HT1080 (cell line): ENCODE measurements around the gene NLRC5. TPM values are rescaled to one million over a fixed set of nuclear protein-coding genes. Genes with fewer than 3 reads are reported as not detected.
"Not testable (repeated sequence)": the region's sequence is repeated elsewhere in the genome, so short reads cannot be mapped to it uniquely, and the experiment has no call there.

Source experiments
- DNase-seq: peaks from one replicate; pipeline ENCODE4 v3.0.0-alpha.2; 2015; ENCODE audit warnings: low read depth
- total RNA-seq: library from RNA; depleted of rRNA; stranded (reverse); fragments of >200 nt; shearing (Covaris generic); gene quantifications from 2 replicates; pipeline ENCODE4 v1.2.3, GENCODE V29; 2014

Gene NLRC5
- total RNA-seq, 1 experiment from 2014 or later = 14.3 TPM

DNA sequence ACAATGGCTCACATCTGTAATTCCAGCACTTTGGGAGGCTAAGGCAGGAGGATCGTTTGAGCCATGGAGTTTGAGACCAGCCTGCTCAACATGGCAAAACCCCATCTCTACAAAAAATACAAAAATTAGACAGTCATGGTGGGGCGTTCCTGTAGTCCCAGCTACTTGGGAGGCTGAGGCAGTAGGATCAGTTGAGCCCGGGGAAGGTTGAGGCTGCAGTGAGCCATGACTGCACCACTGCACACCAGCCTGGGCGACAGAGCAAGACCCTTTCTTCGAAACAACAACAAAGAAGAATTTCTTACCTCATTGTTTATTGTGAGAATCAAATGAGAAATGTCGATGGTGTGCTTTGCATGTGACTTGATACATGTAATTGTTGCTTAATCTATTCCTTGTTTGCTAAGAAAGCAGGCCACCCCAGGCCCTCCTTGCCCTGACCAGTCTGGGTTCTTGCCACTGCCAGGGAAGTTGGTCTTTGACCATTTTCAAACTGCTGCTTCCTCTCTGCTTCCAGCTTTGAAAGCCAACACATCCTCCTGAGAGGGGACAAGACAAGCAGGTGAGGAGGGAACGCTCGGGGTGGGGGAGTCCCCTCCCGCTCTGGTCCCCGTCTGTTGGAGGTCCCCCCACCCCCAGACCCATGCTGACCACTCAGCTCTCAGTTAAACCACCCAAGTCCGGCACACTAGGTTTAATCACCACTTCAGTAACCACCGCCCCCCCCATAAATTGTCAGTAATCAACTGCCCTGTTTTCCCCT lies 55.8 kb downstream of the NLRC5 start:
- DNase-seq = no peak

GRCh38 chr16:57045694-57046381 lies 56.5 kb downstream of the NLRC5 start:
- DNase-seq = no peak

DNA sequence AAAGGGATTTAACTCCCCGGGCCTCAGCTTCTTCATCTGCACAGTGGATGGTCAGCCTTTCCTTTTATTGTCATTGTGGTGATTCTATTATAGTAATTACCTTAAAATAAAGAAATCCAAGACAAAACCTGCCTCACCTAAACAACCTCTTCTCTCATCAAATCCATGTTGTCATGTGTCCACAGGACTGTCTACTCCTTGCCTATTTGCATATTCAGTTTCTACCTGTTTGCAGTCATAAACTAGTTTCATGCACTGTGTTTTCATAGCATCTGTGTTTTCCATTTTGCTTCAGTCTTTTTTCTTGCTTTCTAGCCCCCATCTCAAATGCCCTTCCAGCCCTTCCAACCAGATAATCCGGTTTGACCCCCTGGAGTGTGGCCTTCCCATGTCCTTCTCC lies 58.7 kb downstream of the NLRC5 start:
- no peak for DNase-seq

DNA sequence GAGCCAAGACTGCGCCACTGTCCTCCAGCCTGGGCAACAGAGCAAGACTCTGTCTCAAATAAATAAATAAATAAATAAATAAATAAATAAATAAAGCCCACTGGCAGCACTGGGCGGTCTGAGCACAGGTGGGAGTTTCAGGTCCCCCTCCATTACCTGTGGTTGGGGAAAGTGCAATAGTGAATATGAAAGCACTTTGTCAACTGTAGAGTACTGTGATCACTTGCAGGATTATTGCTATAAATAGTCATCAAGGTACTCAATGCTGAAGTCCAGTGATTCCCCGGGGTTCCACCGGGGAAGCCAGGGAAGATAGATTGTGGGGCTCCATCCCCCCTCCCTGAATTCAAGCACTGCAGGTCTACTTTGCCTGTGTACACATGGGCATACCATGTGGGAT lies 60.3 kb downstream of the NLRC5 start:
- no peak for DNase-seq

DNA sequence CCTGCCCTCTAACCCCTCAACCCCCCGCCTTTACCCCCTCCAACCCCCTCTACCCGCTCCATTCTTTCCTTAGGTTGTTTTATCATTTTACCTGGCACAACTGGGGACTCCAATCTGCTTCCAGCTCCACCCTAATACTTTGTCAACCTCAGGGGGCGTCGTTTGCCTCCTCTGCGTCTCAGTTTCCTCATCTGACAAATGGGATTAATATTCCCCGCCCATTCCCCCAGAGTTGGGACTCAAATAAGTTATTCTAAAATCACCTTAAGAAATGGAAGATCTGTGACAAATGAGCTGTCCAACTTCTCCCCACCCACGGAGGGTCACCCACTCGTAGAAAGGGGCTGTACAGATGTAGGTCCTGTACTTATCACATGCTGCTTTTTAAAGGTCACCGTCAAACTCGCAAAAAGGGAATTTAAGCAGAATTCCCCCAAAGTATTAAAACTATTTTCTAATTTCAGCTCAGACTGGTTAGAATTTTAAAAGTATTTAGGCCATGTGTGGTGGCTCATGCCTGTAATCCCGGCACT lies 62.4 kb downstream of the NLRC5 start:
- DNase-seq = no peak

- DNase-seq = no peak
Measured at GRCh38 chr16:57053206-57053605, 63.8 kb downstream of the NLRC5 start.

- no peak for DNase-seq
Measured at GRCh38 chr16:57054338-57054737, 65.0 kb downstream of the NLRC5 start.

GRCh38 chr16:57054771-57055170 lies 65.4 kb downstream of the NLRC5 start:
- no peak for DNase-seq

GRCh38 chr16:57055671-57056070 lies 66.3 kb downstream of the NLRC5 start:
- DNase-seq = no peak

DNA sequence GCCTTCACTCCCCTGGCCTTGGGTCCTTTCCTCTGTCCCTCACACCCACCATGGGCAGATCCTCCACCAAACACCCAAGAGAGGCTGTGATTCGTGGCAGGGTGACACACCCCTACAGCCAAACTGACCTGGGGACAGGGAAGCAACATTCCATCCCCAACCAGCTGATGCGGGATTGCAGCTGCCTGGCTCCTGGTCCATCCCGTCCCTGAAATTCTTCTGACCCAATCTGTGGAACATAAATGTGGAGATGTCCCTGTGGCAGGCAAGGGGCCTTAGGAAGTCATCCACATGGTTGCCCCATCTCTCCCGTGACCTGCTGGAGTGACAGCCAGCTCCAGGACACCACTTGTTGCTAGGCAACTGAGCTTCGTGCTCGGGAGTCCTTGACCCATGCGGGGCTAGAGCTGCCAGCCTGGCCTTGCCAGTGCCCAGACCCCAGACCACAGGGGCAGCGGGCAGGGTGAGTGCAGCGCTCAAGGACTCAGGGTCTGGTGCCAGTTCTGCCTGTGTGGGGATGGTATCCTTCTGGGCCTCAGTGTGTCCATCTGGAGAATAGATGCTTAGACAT lies 69.0 kb downstream of the NLRC5 start:
- DNase-seq = no peak

GRCh38 chr16:57060323-57061083 lies 71.1 kb downstream of the NLRC5 start:
- no peak for DNase-seq

DNA sequence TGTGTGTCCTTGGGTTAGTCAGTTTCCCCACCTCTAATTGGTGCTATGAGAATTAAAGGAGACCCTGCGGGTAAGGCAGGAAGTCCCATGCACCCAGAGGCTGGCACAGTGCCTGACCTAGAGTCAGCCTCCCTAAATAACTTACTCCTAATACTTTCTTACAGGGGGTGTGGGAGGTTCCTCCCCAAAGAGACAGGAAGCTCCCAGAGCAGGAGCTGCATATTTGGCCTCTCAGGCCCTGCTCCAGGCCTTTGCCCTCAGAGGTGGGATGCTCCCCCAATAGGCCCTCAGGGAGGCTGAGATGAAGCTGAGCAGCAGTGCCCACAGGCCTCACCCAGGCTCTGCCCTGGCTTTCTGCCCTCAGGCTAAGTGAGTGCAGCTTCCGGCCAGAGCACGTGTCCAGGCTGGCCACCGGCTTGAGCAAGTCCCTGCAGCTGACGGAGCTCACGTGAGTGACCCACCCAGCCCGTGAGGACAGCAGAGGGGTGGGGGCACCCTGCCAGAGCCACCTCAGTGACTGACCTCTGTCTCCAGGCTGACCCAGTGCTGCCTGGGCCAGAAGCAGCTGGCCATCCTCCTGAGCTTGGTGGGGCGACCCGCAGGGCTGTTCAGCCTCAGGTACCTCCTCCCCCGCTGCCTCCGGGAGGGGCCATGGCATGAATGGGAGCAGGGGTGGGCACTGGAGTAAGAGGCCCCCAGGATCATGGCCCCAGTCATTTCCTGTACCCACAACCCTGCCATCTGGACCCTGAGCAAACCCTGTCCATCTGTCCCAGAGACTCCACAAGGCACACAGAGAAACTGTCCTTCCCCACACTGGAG lies 71.9 kb downstream of the NLRC5 start:
- peak; percentile 73 for DNase-seq

GRCh38 chr16:57062329-57062728 lies 73.0 kb downstream of the NLRC5 start:
- DNase-seq = no peak

DNA sequence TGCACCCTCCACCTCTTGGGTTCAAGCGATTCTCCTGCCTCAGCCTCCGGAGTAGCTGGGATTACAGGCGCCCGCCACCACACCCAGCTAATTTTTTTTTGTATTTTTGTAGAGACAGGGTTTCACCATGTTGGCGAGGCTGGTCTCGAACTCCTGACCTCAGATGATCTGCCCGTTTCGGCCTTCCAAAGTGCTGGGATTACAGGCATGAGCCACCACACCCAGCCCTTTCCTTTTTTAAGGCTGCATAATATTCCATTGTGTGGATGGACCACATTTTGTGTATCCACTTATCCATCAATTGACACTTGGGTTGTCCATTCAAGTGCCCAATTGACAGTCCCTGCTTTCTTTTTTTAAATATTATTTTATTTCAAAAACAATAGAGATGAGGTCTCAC lies 73.8 kb downstream of the NLRC5 start:
- DNase-seq = not testable (repeated sequence)

- no peak for DNase-seq
Measured at GRCh38 chr16:57064995-57065394, 75.6 kb downstream of the NLRC5 start.

DNA sequence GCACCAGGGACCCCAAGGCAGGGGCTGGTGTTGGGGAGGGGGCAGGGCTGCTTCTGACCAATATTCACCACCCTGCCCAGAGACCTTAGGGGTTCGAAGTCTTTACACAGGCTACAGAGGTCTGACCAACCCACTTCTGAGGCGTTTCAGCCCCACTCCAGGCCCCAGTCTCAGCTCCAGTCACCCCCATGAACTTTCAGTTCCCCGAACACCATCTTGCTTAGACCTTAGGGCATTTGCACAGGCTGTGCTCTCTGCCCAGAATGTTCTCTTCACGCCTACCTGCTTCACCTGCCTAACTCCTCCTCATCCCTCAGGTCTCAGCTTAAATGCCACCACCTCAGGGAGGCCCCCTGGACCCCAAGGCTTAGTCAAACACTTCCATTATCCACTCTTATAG lies 77.3 kb downstream of the NLRC5 start:
- DNase-seq = no peak

DNA sequence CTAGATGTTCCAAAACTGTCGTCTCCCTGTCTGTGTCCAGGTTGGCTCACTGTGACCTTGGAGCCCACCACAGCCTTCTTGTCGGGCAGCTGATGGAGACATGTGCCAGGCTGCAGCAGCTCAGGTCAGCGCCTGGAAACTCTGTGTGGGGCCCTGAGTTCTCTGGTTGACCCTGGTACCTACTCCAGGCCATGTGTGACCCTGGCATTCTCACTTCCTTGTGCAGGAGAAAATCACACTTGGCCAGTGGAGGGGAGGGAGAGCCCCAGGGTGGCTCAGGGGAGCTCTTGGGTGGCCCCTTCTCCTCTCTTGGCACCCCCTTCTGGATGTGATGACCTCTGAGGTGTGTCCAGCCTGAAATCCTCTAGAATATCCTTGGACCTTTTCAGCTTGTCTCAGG lies 78.0 kb downstream of the NLRC5 start:
- DNase-seq = no peak

GRCh38 chr16:57069053-57069452 lies 79.7 kb downstream of the NLRC5 start:
- no peak for DNase-seq

DNA sequence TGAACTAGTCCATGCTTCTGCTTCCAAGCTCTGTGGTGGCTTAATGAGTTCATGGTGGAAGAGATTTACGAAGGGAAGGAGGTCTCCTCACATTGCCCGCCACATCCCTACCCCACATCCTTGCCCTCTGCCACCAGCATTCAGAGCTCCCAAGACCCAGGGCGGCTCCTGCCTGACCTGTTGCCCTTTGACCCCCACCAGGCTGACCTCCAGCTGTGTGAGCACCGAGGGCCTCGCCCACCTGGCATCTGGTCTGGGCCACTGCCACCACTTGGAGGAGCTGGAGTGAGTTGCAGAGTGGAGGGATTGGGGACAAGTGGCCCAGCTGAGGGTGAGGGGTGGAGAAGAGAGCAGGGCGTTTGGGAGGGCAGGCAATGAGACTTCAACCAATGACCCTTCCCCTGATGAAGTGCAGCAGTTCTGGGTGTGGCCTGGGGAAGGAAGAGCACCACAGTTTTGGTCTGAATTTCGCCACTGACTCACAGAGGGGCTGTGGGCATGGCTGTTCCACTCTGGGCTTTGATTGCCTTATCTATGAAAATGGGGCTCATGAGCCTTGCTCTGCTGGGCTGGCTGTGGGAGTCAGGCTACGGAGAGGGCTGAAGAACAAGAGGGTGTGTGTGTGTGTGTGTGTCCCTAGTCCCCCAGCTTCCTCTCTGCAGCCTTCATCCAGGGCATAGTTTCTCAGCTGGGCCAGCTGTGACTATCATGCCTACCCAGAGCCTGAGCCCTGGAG lies 80.4 kb downstream of the NLRC5 start:
- no peak for DNase-seq

DNA sequence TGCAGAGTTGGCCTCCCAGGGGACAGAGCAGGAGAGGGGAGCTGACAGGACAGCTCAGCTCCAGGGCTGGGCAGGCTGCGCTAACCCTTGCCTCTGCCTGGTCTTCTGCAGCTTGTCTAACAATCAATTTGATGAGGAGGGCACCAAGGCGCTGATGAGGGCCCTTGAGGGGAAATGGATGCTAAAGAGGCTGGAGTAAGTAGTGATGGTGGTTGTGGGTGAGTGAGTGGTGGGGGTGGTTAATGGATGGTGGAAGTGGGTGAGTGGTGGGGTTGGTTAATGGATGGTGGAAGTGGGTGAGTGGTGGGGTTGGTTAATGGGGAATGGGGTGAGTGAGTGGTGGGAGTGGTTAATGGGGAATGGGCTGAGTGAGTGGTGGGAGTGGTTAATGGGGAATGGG lies 81.1 kb downstream of the NLRC5 start:
- no peak for DNase-seq
